HFF-Myc (cell line): ENCODE results near the gene GRIK5.

Source experiments
- DNase-seq: peaks from one replicate; pipeline ENCODE4 v3.0.0-alpha.2; 2011; ENCODE audit warnings: low read depth; ENCODE audit errors: extremely low read depth
- H3K4me3 ChIP-seq: replicated peaks from 2 replicates; pipeline ENCODE4 v1.5.1; 2011; ENCODE audit warnings: low read depth, mild to moderate bottlenecking, control low read depth, low read length
- CTCF ChIP-seq: IDR thresholded peaks from 2 replicates; pipeline ENCODE4 v1.5.1; 2012; ENCODE audit warnings: mild to moderate bottlenecking, low read depth, low read length, control low read depth; ENCODE audit errors: missing control alignments

The GRIK5 gene

GRCh38 chr19:41977916-41978315 lies 92.1 kb downstream of the GRIK5 start:
- H3K4me3 ChIP-seq, result no peak overlapping the region
- TF ChIP-seq CTCF, result no peak
- no peak for DNase-seq

GRCh38 chr19:41974652-41975051 lies 95.4 kb downstream of the GRIK5 start:
- no peak for TF ChIP-seq CTCF
- no peak overlapping the region for H3K4me3 ChIP-seq
- no peak for DNase-seq

GRCh38 chr19:41971363-41971762 lies 98.6 kb downstream of the GRIK5 start:
- no peak for TF ChIP-seq CTCF
- H3K4me3 ChIP-seq, result no peak overlapping the region
- DNase-seq, result no peak

GRCh38 chr19:41969772-41970458 lies 100.1 kb downstream of the GRIK5 start:
- no peak for TF ChIP-seq CTCF
- no peak overlapping the region for H3K4me3 ChIP-seq
- DNase-seq, result no peak

- no peak for DNase-seq
- no peak for TF ChIP-seq CTCF
- no peak overlapping the region for H3K4me3 ChIP-seq
These were observed 101.0 kb downstream of the GRIK5 start for GRCh38 chr19:41968751-41969595.

- DNase-seq, result no peak
- H3K4me3 ChIP-seq, result no peak overlapping the region
These were observed 102.8 kb downstream of the GRIK5 start for GRCh38 chr19:41967054-41967783.

More at GRCh38 chr19:41967054-41967783, 102.8 kb downstream of the GRIK5 start:
- no peak for TF ChIP-seq CTCF
